ENCODE results near the gene CEP104. TPM values are rescaled to one million over a fixed set of nuclear protein-coding genes. Genes with fewer than 3 reads are reported as not detected.

CEP104 gene
- total RNA-seq, 8 experiments from 2014 or later: 12.2 to 26.5 (median 19.8) TPM

DNA sequence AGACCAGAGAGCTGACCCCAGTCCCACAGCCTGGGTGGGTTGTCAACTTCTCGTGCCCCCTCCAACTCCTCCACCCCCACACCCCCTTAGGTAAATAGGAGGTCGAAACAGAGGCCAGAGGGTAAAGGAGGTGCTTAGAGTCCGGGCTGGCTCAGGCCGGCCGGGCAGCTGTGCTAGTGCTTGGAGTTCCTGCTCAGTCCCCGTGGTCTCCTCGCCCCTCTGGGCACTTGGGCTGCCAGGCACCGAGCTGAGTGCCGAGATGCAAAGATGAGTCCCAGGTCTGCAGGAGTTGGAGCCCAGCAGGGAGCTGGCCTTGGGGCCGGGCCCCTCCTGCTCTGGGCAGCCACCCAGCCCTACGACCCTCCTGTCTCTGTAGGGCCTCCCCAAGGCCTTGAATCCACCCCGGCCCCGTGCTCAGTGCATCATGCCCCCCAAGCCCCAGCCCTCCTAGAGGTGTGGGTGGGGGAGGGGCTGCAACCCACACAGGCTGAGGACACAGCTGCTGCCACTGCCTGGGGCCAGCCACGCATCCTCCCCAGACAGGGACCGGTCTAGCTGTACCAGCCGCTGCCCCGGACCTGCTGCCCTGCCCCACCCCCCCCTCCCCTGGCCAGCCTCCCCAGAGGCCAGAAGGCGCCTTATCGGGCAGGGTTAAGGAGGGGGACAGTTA lies 82.6 kb downstream of the CEP104 start:
- in situ Hi-C loops (cut with MboI; ENCODE audit: low pct_unique_long_range_greater_than_20kb in 2 of 9, low sequenced_read_pairs in 9 of 9, unreplicated experiment in 9 of 9): no loop called here
- peak in 5 of 8 experiments; percentile 1 to 4 (median 2) for ATAC-seq (replicated peaks in 6 of 8)

DNA sequence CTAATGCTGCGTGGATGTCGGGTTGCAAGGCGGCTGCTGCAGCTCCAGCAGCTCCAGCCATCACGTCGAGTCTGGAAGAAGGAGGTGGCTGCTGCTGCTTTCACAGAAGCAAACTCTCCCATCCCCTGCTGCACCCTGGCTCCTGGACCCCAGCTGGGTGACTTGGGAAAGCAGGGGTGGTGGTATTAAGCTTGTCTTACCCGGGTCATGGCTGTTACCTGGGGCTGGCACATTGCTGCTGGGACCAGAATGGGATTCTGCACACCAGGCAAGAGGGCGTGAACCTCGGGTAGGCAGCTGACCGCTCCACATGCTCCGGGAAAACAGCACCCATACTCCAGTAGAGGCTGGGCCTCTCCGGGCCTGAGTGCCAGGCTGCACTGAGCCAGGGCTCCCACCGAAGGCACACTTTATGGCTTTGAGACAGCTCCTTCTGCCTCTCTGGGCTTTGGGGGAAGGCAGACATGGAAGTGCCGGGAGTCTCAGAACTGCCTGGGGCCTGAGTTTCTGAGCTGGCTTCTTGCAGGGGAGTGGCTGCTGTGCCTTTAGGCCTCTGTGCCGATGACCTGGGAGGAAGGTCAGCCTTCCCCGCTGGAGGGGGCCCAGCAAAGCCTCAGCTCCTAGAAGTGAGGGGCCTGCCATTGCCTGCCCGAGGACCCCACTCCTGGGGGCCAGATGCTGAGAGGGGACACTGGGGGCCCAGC lies 83.3 kb downstream of the CEP104 start:
- 40 to 88% (median 60%) methylated on average over 1 to 9 of the region's 16 CpGs; no CpG with 5 or more reads in 4 of the 10 experiments for WGBS, 10 experiments
- no peak overlapping the region for H3K4me3 ChIP-seq
- peak overlapping the region in 1 of 2 donors; percentile 72 for H3K27ac ChIP-seq
- ATAC-seq (replicated peaks in 6 of 8): no peak
- peaks cover 32 to 55% of the 10 kb centered on the region in 2 donors for H3K4me1 ChIP-seq (replicated peaks in 1 of 2)
- in situ Hi-C loops (cut with MboI; ENCODE audit: low pct_unique_long_range_greater_than_20kb in 2 of 9, low sequenced_read_pairs in 9 of 9, unreplicated experiment in 9 of 9): no loop called here

More for the DNA sequence above, 82.6 kb downstream of the CEP104 start:
- no peak overlapping the region for H3K4me3 ChIP-seq
- H3K27ac ChIP-seq: peak overlapping the region in 1 of 2 donors; percentile 72
- H3K4me1 ChIP-seq (replicated peaks in 1 of 2): peaks cover 32 to 55% of the 10 kb centered on the region in 2 donors
- 67% methylated on average over 4 to 5 of the region's 19 CpGs; no CpG with 5 or more reads in 8 of the 10 experiments for WGBS, 10 experiments

DNA sequence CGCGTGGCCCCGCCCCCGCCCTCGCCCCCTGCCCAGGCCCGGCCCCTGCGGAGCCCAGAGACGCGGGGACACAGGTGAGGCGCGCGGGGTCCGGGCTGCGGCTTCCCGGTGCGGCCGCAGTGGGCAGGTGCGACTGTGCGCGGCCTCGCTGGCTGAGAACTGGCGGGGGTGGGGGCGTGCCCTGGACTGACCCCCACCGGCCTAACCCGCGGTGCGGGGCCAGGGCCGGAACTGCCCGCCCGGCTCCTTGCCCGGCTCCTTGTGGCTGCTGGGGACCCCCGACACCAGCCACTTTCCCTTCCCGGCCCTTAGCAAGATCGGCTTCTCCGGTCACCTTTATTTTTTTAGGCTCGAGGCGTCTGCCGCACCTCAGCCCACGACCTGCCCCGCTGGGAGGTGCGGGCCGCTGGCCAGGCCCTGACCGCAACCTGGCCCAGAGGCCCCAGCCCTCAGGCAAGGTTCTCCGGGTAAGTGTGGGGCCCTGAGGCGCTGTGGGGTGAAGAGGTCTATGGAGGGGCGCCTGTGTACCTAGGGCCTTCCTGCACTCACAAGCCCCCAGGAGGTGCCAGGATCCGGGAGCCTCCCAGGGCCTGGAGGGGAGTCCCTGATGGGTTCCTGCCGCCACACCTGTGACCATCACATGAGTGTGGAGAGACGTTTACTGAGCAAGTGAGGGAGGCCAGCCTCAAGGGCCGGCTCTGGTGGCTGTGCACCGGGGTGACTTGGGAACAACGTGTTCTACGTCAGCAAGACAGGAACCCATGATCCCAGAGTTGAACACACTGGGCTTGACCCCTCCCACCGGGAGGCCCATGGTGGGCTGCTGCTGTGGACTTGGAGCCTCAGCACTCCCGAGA lies 84.1 kb downstream of the CEP104 start, which contains the start of gene SMIM1:
Gene SMIM1, plus strand, starts transcription at position 35 of the 857 bp plus-strand sequence. CDS start 2,625 bp downstream, outside the sequence.
- Histone ChIP-seq H3K27ac (peak within 1 kb of the TSS in 1 of 2 donors; percentile 26), H3K4me3 (peak within 1 kb of the TSS; percentile 19 to 50 (median 45)), H3K4me1 (replicated peaks in 1 of 2) (peaks cover 32 to 55% of the 10 kb centered on the region in 2 donors)
- WGBS, 10 experiments: 21 to 78% (median 64%) methylated on average over 2 to 23 of the region's 55 CpGs; no CpG with 5 or more reads in 6 of the 10 experiments
- in situ Hi-C loops (cut with MboI; ENCODE audit: low pct_unique_long_range_greater_than_20kb in 2 of 9, low sequenced_read_pairs in 9 of 9, unreplicated experiment in 9 of 9): no loop called here
- ATAC-seq (replicated peaks in 6 of 8): peak in 3 of 8 experiments; percentile 0 to 8 (median 0)

DNA sequence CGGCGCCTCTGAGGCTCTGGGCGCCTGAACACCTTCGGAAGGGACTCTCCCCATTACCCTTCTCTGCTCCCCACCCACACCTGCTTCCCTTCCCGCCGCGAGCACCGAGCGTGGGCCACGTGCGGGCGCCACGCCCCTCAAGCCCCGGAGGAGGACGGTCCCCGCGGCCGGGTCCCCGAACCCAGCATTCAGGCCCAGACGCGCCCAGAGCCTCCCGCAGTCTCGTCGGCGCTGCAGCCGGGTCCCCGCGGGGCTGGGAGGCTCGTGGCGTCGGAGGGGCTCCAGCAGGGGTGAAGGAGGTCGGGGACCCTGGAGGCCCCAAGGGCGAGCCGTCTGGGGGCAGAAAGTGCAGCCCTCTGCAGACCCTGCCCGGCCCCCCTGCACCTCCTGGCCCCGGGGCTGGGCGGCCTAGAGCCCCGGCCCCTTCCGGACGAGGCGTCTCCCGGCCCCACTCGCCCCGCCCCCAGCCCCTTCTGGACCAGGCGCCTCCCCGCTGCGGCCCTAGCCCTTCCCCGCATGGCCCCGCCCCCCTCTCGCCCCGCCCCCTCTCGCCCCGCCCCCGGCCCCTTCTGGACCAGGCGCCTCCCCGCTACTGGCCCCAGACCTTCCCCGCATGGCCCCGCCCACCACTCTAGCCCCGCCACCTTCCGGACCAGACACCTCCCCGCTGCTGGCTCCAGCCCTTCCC lies 84.8 kb downstream of the CEP104 start:
- in situ Hi-C loops (cut with MboI; ENCODE audit: low pct_unique_long_range_greater_than_20kb in 2 of 9, low sequenced_read_pairs in 9 of 9, unreplicated experiment in 9 of 9): no loop called here
- H3K27ac ChIP-seq: peak overlapping the region in 1 of 2 donors; percentile 26
- peaks cover 32 to 55% of the 10 kb centered on the region in 2 donors for H3K4me1 ChIP-seq (replicated peaks in 1 of 2)
- peak overlapping the region; percentile 19 to 50 (median 45) for H3K4me3 ChIP-seq
- peak; percentile 56 to 82 (median 66) for ATAC-seq (replicated peaks in 6 of 8)
- WGBS, 10 experiments: 3% methylated on average over 8 of the region's 61 CpGs; no CpG with 5 or more reads in 9 of the 10 experiments

DNA sequence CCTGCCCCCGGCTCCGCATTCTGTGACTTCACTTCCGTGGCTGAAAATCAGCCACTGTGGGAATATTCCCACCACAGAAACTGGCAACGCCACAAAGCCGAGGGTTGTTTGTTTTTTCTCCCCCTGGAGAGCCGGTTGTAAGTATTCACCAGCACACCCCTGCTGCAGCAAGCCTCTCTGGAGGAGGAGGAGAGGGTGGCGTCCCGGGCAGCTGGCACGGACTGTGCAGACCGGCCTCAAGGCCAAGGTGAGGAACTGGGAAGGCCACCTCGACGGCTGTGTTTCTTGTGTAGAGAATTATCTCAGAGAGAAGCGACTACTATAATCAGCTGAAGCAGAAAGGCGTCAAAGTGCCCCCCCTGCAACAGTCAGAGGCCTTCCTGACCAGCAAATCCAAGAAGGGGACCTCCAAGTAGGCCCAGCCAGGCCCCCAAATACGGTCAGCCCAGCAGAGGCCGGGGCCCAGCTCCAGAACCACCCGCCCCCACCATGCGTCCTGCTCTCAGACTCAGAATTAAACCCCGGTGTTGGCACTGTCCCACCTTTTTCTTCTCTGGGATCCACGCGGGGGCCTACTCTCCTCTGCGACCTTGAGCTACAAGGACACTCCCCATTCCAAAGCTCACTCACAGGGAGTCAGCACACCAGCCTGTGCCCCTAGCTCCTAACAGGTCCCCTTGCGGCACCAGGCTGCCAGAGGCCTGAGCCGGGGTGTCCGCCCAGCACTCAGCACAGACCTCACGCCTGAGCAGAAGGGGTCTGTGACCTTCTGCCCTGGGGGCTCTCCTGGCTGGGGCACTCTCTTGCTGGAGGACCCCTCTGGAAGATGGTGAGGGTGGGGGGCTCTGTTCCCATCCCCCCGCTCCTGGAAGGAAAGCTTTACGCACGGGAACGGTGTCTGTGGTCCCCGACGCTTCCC lies 85.6 kb downstream of the CEP104 start:
- in situ Hi-C loops (cut with MboI; ENCODE audit: low pct_unique_long_range_greater_than_20kb in 2 of 9, low sequenced_read_pairs in 9 of 9, unreplicated experiment in 9 of 9): no loop called here
- Histone ChIP-seq H3K4me1 (replicated peaks in 1 of 2) (peaks cover 32 to 54% of the 10 kb centered on the region in 2 donors), H3K27ac (no peak overlapping the region), H3K4me3 (peak overlapping the region; percentile 19 to 50 (median 45))
- ATAC-seq (replicated peaks in 6 of 8): no peak
- 20 to 94% (median 72%) methylated on average over 1 to 16 of the region's 32 CpGs; no CpG with 5 or more reads in 3 of the 10 experiments for WGBS, 10 experiments

DNA sequence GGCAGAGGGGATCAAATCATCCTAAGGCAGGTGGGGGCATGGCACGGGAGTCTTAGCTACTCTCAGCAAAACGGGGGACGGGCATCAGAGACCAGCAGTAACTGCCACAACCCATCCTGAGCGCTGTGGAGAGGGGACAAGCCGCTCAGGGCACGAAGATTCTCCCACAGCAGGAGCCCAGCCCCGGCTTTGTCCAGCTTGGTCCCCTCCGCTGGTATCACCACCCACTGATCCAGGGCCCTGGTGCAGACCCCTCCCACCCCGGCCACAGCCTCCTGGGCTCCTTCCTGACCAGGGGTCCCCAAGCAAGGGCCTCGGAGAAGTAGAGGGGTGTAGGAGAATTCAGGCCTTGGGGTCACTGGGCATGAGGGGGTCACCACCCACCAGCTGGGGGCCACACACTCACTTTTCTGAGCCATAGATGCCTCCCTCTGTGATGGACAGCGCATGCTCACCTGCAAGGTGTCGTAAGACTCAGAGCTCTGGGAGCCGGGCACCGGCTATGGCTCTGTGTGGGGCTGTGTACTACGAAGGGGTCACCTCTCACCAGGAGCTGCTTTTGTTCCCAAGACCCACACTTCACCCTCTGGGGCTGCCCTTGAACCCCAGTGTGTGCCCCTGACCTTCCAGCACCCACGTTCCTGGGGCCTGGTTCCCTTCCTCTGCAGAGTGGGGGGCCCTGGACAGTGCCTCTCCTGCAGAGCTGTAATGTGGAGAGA lies 86.8 kb downstream of the CEP104 start:
- Histone ChIP-seq H3K4me3 (no peak overlapping the region), H3K4me1 (replicated peaks in 1 of 2) (peaks cover 23 to 42% of the 10 kb centered on the region in 2 donors), H3K27ac (no peak overlapping the region)
- in situ Hi-C loops (cut with MboI; ENCODE audit: low pct_unique_long_range_greater_than_20kb in 2 of 9, low sequenced_read_pairs in 9 of 9, unreplicated experiment in 9 of 9): no loop called here
- WGBS, 10 experiments: 14 to 91% (median 73%) methylated on average over 1 to 4 of the region's 16 CpGs; no CpG with 5 or more reads in 4 of the 10 experiments
- no peak for ATAC-seq (replicated peaks in 6 of 8)

DNA sequence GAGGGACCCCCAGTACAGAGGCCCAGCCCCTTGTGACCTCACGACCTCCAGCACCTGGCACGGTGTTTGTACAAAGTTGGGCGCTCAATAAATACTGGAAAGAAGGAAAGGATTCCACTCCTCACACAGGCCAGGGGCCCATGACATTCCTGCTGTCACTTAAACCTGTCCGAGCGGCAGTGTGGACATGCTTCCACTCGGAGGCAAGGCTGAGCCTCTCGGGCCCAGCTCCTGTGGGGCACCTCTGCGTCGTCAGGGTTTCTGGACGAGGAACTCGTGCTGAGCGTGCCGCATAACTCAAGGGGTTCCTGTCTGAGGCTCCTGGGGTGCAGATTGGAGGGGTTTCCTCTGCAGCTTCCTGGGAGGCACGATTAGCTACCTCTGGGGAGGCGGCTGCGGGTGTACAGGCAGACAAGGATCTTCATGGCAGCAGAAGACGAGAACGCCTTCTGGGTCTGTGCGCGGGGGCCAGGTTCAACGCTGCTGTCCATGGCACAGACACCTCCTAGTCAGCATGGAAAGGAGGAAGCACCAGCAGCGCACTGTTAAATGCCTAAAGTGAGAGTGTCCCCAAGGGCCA lies 88.1 kb downstream of the CEP104 start:
- WGBS, 10 experiments: 60 to 93% (median 90%) methylated on average over 2 to 16 of the region's 22 CpGs; no CpG with 5 or more reads in 3 of the 10 experiments
- Histone ChIP-seq H3K27ac (no peak overlapping the region), H3K4me1 (replicated peaks in 1 of 2) (peaks cover 11 to 29% of the 10 kb centered on the region in 2 donors), H3K4me3 (no peak overlapping the region)
- ATAC-seq (replicated peaks in 6 of 8): no peak
- in situ Hi-C loops (cut with MboI; ENCODE audit: low pct_unique_long_range_greater_than_20kb in 2 of 9, low sequenced_read_pairs in 9 of 9, unreplicated experiment in 9 of 9): no loop called here

DNA sequence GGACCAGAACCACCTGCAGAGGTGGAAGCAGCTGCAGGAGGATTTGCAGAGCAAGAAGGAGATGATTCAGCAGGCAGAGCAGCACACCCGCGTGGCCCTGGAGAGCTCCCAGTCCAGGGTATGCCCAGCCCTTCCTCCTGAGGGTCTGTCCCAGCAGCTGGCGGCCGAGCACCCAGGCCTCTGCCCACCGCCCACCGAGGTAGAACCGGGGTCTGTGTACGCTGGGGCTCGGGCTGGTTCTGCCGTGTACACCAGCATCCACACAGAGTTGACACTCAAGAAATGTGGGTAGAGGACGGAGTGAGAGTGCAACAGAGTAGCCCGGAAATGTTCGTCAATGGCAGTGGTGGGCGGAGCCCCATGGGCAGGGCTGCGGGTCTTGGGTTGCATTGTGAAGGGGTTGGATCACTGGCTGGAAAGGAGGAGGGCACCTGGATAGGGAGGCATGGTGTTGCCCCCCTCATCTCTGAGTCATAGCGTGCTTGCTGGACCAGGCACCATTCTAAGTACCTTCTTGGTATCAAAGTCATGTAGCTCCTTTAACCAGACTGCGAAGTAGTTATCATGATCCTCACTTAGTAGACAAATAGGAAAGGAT lies 89.6 kb downstream of the CEP104 start:
- no peak for ATAC-seq (replicated peaks in 6 of 8)
- in situ Hi-C loops (cut with MboI; ENCODE audit: low pct_unique_long_range_greater_than_20kb in 2 of 9, low sequenced_read_pairs in 9 of 9, unreplicated experiment in 9 of 9): no loop called here
- H3K27ac ChIP-seq: no peak overlapping the region
- WGBS, 10 experiments: 71 to 100% (median 88%) methylated on average over 1 to 11 of the region's 17 CpGs; no CpG with 5 or more reads in 3 of the 10 experiments
- no peak overlapping the region for H3K4me3 ChIP-seq
- H3K4me1 ChIP-seq (replicated peaks in 1 of 2): peaks cover 11 to 16% of the 10 kb centered on the region in 2 donors

DNA sequence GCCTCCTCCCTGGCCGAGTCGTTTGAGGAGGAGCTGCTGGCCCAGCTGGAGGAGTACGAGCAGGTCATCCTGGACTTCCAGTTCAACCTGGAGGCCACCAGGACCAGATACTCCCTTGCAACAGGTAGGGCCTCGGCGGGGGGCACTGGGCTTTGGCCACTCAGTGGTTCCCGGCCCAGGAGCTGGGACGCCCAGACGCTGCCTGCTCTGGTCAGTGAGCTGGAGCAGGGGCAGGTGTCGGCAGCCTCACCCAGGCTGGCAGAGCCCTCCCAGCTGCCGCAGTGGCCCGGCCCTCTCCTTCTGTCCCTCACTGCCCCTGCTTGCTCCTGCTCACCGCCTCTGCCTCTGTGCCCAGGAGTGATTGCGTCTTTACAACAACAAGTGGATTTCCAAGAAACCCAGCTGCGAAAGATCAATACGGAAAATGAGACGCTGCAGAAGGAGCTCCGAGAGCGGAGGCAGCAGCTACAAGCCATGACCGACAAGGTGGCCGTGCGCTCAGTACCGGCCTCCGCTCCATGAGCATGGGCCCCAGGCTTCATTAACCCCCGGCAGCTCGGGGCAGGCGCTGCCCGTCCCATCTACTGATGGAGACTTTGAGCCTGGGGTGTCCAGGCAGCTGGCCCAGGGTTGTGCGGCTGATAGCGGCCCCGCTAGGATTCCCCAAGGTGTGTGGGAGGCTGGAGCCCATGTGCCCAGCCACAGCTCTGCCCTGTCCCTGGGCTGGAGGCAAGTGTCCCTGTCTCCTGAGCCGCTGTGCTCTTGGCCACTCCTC lies 93.5 kb downstream of the CEP104 start:
- WGBS, 10 experiments: 20 to 87% (median 83%) methylated on average over 1 to 24 of the region's 31 CpGs; no CpG with 5 or more reads in 4 of the 10 experiments

DNA sequence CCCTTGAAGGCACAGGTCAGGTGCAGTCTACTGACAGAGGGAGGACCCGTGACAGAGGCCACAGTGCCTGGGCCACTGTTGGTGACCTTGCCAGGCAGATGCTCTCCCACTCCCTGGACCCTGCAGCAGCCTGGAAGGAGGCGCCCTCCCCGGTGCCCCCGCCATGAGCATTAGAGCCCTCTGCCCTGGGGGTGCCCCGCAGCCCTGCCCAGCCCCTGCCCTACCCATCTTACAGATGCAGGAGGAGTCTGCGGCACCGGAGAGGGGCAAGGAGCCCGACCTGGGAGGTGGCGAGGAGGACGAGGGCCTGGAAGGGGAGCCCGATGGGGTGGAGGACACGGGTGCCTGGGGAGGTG lies 94.2 kb downstream of the CEP104 start:
- in situ Hi-C loops (cut with MboI; ENCODE audit: low pct_unique_long_range_greater_than_20kb in 2 of 9, low sequenced_read_pairs in 9 of 9, unreplicated experiment in 9 of 9): no loop called here
- ATAC-seq (replicated peaks in 6 of 8): peak in 4 of 8 experiments; percentile 7 to 40 (median 18)
- Histone ChIP-seq H3K27ac (no peak overlapping the region), H3K4me1 (replicated peaks in 1 of 2) (no peaks in the 10 kb centered on the region), H3K4me3 (no peak overlapping the region)
- 80 to 83% methylated on average over 2 to 3 of the region's 12 CpGs; no CpG with 5 or more reads in 8 of the 10 experiments for WGBS, 10 experiments

More for the DNA sequence above, 93.5 kb downstream of the CEP104 start:
- ATAC-seq (replicated peaks in 6 of 8): peak in 4 of 8 experiments; percentile 18 to 39 (median 24)
- H3K4me3 ChIP-seq: no peak overlapping the region
- in situ Hi-C loops (cut with MboI; ENCODE audit: low pct_unique_long_range_greater_than_20kb in 2 of 9, low sequenced_read_pairs in 9 of 9, unreplicated experiment in 9 of 9): no loop called here
- H3K27ac ChIP-seq: no peak overlapping the region
- H3K4me1 ChIP-seq (replicated peaks in 1 of 2): no peaks in the 10 kb centered on the region
